Measurements from ENCODE around the gene TKTL1. TPM values are rescaled to one million over a fixed set of nuclear protein-coding genes. Genes with fewer than 3 reads are reported as not detected.

Gene TKTL1
- total and polyA plus RNA-seq, 2 of the 8 experiments (the other 6 are each of a cell fraction or from before 2014, with no cell fraction given) = 0.05 TPM; not detected in 1

DNA sequence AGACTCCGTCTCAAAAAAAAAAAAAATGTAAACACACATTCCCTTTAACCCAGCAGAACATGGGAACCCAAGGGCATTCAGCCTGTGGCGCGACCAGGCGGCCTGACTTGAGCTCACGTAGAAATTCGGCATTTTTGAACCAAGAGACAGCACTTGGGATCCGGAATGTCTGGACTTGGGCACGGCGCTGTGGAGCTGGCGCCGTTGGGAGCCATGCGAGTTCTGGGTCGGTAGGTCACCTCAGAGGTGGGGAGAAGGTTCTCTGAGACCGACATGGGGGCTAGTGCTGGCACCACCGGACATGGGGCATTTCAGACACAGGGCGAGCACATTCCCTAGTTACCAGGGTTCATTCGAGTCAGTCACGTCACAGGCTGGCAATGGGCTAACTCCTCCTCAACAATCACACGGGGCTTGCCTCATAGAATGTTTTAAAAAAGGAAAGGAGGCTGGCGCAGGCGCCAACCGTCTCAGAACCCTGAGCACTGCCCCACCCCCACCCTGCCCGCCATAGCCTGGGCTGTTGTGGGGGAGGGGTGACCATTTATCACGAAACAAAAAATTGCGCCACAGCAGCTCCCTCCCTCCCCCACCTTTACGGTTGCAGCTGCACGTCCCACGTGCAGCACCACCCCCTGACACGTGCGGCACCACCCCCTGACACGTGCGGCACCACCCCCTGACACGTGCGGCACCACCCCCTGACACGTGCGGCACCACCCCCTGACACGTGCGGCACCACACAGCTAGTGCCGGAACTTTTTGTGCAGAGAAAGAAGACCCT is 612 bp upstream of the TKTL1 start, which contains the start of gene TEX28 (continued):
- TF ChIP-seq EZH2 (IDR thresholded peaks at IDR 0.05; ENCODE audit: low read depth, low read length, severe bottlenecking) (no peak), NANOG (IDR thresholded peaks at IDR 0.05; ENCODE audit: insufficient read depth, low read depth, low read length, poor library complexity, severe bottlenecking) (no peak), TEAD4 (IDR thresholded peaks at IDR 0.05; ENCODE audit: low read depth, low read length) (no peak), POLR2AphosphoS5 (IDR thresholded peaks at IDR 0.05; ENCODE audit: low read depth, low read length) (no peak), MAFK (IDR thresholded peaks at IDR 0.05; ENCODE audit: low read depth, low read length) (no peak)
